HG02759 (cell line): ENCODE data around the gene TPRN.

ENCODE experiments used
- ATAC-seq: cut with Tn5 transposase; IDR thresholded peaks from one replicate; pipeline ENCODE4 v1.9.1; 2021; ENCODE audit warnings: mild to moderate bottlenecking, moderate library complexity; ENCODE audit not compliant: unreplicated experiment

Gene TPRN

GRCh38 chr9:137175345-137175961, 25.1 kb downstream of the TPRN start:
- ATAC-seq, result no peak

- no peak for ATAC-seq
These were observed 25.7 kb downstream of the TPRN start for GRCh38 chr9:137174722-137175293.

GRCh38 chr9:137173796-137174664, 26.5 kb downstream of the TPRN start:
- no peak for ATAC-seq

DNA sequence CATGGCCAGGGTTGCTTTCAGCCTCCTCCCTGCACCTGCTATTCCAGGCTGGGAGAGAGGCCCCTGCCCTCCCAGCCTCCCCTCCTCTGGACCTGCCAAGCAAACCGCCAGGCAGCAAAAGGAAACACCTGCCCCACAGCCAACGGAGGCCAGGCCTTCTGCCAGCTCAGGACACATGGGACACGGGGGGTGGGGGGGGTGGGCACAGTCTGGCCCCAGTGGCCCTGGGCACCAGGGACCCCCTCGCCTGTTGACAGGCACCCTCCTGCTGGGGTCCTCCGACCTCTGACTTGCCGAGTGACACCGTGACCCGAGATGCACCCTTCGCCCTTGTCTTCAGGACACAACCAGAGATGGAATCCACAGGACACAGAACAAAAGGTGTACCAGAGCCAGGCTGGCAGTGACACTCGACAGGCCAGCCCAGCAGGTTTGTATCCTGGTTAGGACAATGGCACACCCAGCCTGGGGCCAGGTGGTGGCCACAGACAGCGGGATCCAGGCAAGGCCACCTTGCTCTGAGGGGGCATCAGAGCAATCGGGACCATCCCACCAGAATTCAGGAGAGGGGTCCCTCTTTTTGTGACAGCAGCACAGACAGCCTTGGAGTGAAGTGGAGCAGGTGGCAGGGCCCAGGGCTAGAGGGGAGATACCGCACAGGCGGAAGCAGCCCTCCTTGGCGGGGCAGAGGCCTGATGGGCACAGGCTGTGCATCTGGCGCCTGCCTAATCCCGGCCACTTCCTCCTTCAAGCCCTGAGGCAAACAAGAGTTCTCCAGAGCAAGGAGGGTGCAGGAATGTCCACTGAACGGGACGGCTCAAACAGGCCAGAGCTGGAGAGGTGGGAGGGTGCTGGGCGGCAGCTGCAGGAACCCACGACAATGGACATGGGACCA, 27.4 kb downstream of the TPRN start:
- no peak for ATAC-seq

DNA sequence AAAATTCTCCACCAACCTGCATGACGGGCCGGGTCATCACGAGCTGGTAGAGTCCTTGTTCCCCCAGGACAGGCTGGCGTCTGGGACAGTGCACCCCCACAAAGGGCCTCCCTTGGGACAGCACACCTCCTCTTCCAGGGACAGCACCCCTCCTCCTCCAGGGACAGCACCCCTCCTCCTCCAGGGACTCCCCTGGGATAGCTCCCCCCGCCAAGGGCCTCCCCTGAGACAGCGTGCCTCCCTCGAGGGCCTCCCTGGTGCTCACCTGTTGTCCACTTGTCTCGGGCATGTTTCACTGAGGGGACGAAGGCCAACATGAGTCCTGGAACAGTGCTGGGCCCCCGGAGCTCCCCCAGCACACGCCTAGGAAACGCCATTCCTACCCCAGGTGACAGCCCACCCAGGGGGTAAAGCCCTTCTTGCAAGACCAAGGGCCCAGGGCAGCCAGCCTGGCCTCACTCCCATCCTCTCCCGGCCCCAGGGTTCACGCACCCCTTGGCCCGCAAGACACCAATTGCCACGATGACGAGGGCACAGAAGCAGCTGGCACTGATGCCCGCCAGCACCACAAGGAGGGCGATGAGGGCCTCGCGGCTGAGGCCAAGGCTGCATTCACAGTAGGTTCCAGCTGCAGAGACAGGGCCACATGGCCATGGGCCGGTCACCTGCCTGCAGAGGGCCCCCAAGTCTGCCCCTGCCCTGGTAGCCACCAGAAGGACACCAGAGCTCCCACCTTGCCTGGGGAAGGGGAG, 29.2 kb downstream of the TPRN start:
- no peak for ATAC-seq

DNA sequence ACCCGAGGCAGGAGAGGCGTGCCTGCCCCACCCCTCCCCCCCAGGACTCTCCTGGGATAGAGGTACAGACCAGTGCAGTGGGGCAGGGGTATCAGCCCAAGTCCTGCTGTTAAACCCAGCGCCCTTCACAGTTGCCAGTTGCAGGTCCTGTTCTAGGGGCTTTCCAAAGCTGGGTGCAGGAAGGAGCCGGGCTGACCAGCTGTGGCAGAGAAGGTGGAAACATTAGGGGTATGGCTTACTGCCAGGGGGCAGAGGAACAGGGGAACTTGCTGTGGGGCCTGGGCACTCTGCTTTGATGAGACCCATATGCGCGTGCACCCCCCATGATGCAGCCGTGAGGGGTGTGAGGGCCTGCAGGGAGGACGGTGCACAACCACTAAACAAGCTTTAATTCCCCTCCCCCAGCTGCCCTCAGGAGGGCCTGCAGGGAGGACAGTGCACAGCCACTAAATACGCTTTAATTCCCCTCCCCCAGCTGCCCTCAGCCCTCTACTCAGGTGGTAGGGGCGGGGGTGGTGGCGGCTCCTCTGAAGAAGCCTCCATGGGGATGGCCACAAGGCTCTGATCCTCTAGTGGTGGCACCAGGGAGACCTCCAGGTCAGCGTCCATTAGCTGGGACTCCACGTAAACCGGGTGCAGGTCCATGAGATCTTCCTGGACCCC, 29.9 kb downstream of the TPRN start:
- ATAC-seq, result no peak

DNA sequence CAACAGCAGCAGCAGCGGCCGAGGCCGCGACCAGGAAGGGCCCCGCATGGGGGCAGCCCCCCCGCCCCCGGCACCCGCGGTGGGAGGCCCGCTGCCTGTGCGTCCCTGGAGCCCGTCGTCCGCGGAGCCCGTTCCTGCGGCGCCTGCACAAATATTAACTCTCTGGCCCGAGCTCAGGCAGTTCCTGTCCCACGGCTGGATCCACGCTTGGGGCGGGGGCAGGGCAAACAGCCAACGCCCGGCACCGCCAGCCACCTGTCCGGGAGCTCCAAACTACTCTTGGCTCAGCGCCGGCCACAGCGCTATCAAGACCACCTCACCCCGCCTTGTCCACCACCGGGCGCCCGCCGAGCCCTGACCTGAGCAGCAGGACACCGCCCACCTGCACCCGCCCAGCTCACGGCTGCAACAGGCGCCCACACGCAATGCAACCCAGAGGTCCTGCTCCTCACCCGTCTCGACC, 30.6 kb downstream of the TPRN start, which contains the start of gene LRRC26:
Gene LRRC26 (minus strand): TSS at position 156 of the 463 bp plus-strand sequence. CDS start 108 bp downstream, at position 48.
- no peak for ATAC-seq

DNA sequence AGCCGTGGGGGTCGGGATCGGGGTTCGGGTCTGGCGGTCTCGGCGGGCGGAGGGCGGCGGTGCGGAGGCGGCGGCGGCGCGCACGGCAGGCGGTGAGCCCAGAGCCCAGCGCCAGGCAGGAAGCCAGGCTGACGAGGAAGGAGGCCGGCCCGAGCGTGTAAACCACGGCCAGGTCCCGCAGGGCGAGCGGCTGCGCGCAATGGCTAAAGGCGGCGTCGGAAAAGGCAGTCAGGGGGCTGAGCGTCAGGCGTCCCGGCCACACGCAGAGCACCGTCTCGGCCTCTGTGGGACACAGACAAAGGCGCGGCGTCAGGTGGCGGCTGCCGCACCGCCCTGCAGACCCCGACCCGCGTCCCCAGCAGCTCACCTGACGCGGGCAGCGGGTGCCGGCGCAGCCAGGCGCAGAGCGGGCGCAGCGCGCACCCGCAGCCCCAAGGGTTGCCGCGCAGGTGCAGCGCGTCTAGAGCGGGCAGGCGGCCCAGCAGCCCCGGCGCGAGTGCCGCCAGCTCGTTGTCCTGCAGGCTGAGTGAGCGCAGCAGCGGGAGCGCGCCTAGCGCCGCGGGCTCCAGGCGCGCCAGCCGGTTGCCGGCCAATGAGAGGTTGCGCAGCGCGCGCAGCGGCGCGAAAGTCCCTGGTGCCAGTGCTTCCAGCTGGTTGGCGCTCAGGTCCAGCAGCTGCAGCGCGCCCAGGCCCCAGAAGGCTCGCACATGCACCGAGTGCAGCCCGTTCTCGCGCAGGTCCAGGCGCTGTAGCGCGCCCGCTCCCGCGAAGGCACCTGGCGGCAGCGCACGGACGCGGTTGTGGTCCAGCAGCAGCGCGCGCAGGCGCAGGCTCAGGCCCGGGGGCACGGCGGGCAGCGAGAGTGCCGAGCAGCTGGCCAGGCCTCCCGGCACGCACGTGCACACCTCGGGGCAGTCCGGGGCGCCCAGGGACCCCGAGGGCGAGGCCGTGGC, 31.4 kb downstream of the TPRN start:
- peak; percentile 47 for ATAC-seq

DNA sequence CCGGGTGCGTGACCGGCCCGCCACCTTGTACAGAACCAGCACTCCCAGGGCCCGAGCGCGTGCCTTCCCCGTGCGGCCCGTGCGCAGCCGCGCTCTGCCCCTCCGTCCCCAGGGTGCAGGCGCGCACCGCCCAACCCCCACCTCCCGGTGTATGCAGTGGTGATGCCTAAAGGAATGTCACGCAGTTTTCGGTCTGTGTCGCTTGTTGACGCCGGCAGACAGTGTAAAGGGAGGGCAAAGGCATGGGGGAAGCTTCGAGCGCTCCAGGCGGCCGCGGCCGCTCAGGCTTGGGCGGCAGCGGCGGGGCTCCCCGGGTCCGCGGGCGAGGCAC, 32.0 kb downstream of the TPRN start:
- no peak for ATAC-seq

DNA sequence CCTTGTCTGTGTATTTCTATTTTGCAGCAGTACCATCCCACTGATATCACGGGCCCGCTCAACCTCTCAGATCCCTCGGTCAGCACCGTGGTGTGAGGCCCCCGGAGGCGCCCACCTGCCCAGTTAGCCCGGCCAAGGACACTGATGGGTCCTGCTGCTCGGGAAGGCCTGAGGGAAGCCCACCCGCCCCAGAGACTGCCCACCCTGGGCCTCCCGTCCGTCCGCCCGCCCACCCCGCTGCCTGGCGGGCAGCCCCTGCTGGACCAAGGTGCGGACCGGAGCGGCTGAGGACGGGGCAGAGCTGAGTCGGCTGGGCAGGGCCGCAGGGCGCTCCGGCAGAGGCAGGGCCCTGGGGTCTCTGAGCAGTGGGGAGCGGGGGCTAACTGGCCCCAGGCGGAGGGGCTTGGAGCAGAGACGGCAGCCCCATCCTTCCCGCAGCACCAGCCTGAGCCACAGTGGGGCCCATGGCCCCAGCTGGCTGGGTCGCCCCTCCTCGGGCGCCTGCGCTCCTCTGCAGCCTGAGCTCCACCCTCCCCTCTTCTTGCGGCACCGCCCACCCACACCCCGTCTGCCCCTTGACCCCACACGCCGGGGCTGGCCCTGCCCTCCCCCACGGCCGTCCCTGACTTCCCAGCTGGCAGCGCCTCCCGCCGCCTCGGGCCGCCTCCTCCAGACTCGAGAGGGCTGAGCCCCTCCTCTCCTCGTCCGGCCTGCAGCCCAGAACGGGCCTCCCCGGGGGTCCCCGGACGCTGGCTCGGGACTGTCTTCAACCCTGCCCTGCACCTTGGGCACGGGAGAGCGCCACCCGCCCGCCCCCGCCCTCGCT, 32.6 kb downstream of the TPRN start:
- no peak for ATAC-seq

DNA sequence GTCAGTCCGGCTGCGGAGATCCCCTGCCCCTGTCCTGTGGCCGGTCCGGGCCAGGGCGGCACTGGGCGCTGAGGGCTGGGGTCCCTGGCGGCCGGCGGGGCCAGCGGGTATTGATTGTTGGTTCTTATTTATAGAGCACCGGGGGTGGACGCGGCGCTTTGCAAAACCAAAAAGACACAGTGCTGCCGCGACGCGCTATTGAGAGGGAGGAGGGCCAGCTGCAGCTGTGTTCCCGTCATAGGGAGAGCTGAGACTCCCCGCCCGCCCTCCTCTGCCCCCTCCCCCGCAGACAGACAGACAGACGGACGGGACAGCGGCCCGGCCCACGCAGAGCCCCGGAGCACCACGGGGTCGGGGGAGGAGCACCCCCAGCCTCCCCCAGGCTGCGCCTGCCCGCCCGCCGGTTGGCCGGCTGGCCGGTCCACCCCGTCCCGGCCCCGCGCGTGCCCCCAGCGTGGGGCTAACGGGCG, 33.2 kb downstream of the TPRN start:
- ATAC-seq, result no peak

DNA sequence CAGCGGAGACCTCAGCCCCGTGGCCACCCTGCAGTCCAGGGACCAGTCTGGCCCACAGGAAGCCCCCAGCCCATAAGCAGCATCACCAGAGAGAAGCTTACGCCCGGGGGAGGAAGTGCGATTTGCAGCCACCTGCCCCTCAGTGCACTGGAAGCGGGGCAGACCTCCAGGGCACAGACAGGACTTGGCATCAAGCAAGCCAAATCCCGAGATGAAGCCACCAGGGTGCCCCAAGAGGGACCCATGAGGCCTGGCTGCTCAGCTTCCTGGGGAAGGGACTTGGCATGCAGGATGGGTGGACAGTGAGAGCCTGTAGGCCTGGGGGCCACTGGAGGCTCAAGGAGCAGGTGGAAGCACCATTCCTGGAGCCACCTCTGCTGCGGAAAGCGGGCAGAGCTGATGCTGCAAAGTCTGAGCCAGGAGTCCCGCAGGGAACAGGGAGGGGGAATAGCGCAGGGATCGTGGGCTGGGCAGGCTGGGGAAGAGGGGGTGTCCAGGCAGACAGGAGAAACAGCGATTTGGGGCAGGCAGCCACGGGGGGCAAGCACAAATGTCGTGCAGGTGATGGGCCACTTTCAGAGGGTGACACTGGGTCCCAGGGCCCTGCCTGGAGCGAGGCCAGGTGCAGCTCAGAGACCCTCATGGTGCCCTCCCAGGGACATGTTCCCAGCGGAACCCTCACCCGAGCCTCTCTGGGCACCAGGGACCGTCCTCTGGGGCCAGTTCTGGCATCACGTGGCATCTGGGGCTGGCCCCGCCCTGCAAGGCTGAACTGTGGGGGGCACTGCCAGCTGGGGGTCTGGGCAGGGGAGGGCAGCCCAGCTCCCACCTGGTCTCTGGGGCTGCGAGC, 33.9 kb downstream of the TPRN start:
- ATAC-seq, result no peak

DNA sequence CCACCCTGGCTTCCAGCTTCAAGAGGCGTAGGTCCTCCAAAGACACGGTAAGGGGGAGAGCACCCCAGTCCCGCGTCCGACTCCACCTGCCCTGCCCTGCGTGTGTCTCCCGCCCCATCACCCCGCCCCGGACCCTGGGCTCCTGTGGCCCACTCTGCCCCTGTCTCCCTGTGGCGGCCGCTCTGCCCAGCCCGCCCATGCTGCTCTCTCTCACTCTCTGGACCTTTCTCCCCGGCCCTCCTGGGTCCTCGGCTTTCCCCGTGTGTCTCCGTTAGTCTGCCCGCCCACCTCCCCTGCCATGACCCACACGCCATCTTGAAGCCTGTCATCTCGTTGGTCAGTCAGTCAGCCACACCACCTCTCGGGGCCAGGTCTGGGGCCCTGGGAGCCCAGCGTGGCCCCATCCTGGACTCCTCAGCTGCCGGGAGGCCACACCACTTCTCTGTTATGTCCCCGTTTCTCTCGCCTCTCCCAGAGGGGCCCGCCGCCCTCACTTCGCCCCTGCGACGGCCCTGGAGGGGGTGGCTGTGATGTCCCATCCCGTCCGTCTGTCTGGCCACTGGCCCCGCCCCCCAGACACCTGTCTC, 35.2 kb downstream of the TPRN start:
- ATAC-seq, result no peak

DNA sequence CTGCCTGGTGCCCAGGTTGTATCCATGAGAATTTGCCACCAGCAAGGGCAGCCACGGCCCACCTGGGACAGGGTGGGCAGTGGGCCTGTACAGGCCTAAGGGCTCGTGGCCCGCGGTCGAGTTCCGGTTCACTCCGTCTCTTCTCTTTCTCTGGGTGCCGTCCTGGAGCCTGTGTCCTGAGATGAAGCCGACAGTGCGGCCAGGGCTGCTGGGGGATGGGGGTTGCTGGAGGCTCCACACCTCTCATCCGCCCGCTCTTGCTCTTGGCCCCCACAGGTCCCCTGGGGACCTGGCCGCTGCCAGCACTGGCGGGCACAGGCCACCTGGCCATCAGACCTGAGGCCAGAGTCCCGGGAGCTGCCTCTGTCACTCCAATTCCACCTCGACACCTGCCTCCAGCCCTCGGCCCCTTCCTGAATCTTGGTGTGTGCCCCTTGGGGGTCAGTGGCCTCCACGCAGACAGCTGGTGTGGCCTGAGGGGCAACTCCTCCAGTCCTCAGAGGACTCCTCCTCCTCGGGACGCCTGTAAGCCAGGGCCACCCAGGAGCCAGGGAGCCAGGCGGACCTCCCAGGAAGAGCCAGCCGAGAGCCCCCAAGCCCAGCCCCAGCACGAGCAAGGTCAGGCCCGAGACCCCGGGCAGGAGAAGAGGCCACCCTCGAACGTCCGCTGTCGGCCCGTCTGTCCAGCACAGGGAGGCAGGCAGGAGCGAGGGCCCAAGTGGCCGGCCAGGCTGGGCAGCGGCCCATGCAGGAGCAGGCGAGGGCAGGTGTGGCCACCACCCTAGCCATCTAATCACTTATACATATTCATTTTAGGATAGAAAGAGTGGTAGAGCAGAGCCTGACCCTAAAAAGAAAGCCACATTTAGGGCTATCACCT, 35.9 kb downstream of the TPRN start:
- ATAC-seq, result no peak

DNA sequence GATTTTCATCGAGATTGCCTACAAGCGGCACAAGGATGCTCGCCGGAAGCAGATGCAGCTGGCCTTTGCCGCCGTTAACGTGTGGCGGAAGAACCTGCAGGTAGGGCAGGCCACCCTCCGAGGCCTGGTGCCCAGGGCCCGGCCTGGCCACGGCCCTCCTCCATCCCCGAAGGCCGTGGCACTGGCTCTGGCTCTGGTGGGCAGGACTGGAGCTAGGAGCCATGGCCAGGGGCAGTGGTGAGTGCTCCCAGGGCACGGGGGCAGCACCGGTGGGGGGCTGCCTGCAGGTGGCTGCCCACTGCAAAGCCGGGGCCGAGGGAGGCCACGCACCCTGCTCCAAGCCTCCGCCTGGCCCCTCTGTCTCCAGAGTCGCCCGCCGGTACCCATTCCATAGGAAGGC, 36.7 kb downstream of the TPRN start:
- ATAC-seq, result no peak
